Stimulated activated CD4-positive, alpha-beta T cell treated with anti-CD3 and anti-CD28 coated beads, Interleukin-2, amount 100 ng/mL, for 4 hours (primary cell): Measurements from ENCODE around the gene TRMT2A.

ENCODE experiments used
- DNase-seq: peaks from one replicate; pipeline ENCODE4 v3.0.0-alpha.2; 2020; ENCODE audit warnings: low read depth

TRMT2A gene

GRCh38 chr22:20063271-20064139, 53.5 kb downstream of the TRMT2A start:
- DNase-seq: no peak

- DNase-seq: no peak
Observed at GRCh38 chr22:20062766-20063083, 54.3 kb downstream of the TRMT2A start.

- no peak for DNase-seq
Observed at GRCh38 chr22:20062043-20062765, 54.8 kb downstream of the TRMT2A start.
